Spinal cord (tissue), 10 donors: Measurements from ENCODE around the gene TNFRSF14. TPM values are rescaled to one million over a fixed set of nuclear protein-coding genes. Genes with fewer than 3 reads are reported as not detected.
A peak's percentile ranks its signal among the peaks of the same experiment; 100 is the strongest.

Experiments
- DNase-seq, 6 donors: peaks; one replicate each; pipeline versions ENCODE4 v3.0.0 to v3.0.0-alpha.2; 2013 to 2015; ENCODE audit warnings: low spot score in 6 of 6, low read depth in 4 of 6
- H3K27ac ChIP-seq: one replicate; pipeline ENCODE4 v1.5.1; 2013; ENCODE audit warnings: low read depth, low read length, control low read depth
- H3K27me3 ChIP-seq: one replicate; pipeline ENCODE4 v1.6.1; 2013; ENCODE audit warnings: low read length; ENCODE audit not compliant: control insufficient read depth, insufficient read depth
- H3K36me3 ChIP-seq: one replicate; pipeline ENCODE4 v1.6.1; 2013; ENCODE audit warnings: low read length; ENCODE audit not compliant: control insufficient read depth, insufficient read depth
- H3K4me1 ChIP-seq: one replicate; pipeline ENCODE4 v1.6.1; 2013; ENCODE audit warnings: low read length; ENCODE audit not compliant: control insufficient read depth, insufficient read depth
- H3K4me3 ChIP-seq: one replicate; pipeline ENCODE4 v1.5.1; 2013; ENCODE audit warnings: low read depth, low read length, control low read depth
- H3K9me3 ChIP-seq: one replicate; pipeline ENCODE4 v1.6.1; 2013; ENCODE audit warnings: low read length; ENCODE audit not compliant: control insufficient read depth, insufficient read depth
- WGBS: methylation state at CpG from one replicate; pipeline ENCODE4 v1.1.5; 2013; ENCODE audit warnings: missing lambda C conversion rate; ENCODE audit not compliant: insufficient coverage; 5-methylcytosine and 5-hydroxymethylcytosine counted together
- long read RNA-seq, 4 donors: transcript quantifications; one replicate each; lab custom pipeline, GENCODE V29; 2026
- polyA plus RNA-seq, 2 donors: library from polyadenylated mRNA; unstranded; fragments of 120-200 nt; gene quantifications; one replicate each; pipeline ENCODE4 v1.2.1, GENCODE V29; 2013; ENCODE audit not compliant: insufficient read length in 2 of 2
- total RNA-seq, 2 donors: library from RNA; depleted of rRNA in 1 of 2; stranded (reverse); fragments of 120-200 nt in 1 of 2; fragments of >200 nt in 1 of 2; gene quantifications; one replicate each; pipeline versions ENCODE4 v1.2.3 to v1.2.4, GENCODE V29; 2013 to 2014
- donor health status: healthy.

TNFRSF14 gene
- total RNA-seq (10 to 100 TPM in 1 of 2 donors, 1 to 10 TPM in 1; 7.2 to 20.4 TPM), polyA plus RNA-seq (10 to 100 TPM in 1 of 2 donors, 1 to 10 TPM in 1; 8.4 to 16.3 TPM)
- long read RNA-seq, donor 1, partial matches to known transcripts, result 0 of 1 reads
- long read RNA-seq, donor 1, other reads (novel, unspliced or antisense), result 0 of 1 reads
- long read RNA-seq, donor 2, result 0 reads
- long read RNA-seq, donor 3, partial matches to known transcripts, result 0 of 1 reads
- long read RNA-seq, donor 3, other reads (novel, unspliced or antisense), result 0 of 1 reads
- long read RNA-seq, donor 4, transcript TNFRSF14-201 (8 exons, 1,707 nt), result major isoform, 5 of 9 reads
- long read RNA-seq, donor 4, partial matches to known transcripts, result 0 of 9 reads
- long read RNA-seq, donor 4, other reads (novel, unspliced or antisense), result 0 of 9 reads

DNA sequence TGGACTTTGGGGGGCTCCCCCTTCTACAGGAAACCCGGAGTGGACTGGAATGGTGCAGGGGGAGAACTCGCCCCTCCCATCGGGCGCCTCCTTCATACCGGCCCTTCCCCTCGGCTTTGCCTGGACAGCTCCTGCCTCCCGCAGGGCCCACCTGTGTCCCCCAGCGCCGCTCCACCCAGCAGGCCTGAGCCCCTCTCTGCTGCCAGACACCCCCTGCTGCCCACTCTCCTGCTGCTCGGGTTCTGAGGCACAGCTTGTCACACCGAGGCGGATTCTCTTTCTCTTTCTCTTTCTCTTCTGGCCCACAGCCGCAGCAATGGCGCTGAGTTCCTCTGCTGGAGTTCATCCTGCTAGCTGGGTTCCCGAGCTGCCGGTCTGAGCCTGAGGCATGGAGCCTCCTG lies at the start of gene TNFRSF14:
Gene TNFRSF14, plus strand, starts transcription at position 95 of the 401 bp plus-strand sequence. Its CDS starts 294 bp downstream, at position 389.
- no peaks in the 10 kb centered on the region for H3K27me3 ChIP-seq
- peak within 1 kb of the TSS; percentile 38 for H3K4me3 ChIP-seq
- WGBS, result 21% methylated on average over 16 of the region's 16 CpGs
- peak in 2 of 6 donors; percentile 47 to 66 for DNase-seq
- peak within 1 kb of the TSS; percentile 36 for H3K27ac ChIP-seq
- H3K36me3 ChIP-seq, result peaks cover 14% of the 10 kb centered on the region
- no peaks in the 10 kb centered on the region for H3K9me3 ChIP-seq
- H3K4me1 ChIP-seq, result peaks cover 39% of the 10 kb centered on the region

DNA sequence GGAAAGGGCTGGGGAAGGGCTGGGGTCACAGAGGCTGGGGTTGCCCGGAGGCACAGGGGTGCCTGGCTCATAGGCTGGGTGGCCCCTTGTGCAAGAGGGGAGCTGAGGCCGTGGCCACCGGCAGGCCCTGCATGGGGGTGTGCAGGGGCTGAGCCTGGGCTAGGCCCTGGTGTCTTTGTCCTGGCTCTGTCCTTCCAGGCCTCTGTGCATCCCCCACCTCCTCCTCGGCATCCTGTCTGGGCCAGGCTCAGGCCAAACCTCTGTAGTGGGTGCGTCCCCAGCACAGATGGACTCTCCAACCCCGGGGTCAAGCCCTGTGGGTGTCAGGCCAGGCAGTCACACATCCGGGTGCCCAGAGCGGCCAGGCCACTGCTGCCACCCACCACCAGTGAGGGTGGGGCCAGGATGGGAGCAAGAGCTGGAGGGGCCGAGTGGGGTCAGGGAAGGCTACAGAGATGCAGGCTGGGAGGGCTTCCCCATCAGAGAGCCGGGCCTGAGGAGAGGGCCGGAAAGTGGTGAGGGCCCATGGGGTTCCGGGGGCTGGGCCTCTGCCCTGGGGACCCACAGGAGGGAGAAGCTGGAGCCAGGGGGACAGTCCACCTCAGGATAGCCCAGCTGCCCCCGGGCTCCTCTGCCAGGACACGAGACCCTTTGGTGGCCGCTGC lies 49.1 kb upstream of the TNFRSF14 start:
- Histone ChIP-seq H3K4me3 (no peak overlapping the region), H3K36me3 (peaks cover 94% of the 10 kb centered on the region), H3K4me1 (peaks cover 17% of the 10 kb centered on the region), H3K27ac (no peak overlapping the region), H3K27me3 (no peaks in the 10 kb centered on the region), H3K9me3 (no peaks in the 10 kb centered on the region)
- WGBS, result 70% methylated on average over 13 of the region's 15 CpGs
- no peak for DNase-seq

DNA sequence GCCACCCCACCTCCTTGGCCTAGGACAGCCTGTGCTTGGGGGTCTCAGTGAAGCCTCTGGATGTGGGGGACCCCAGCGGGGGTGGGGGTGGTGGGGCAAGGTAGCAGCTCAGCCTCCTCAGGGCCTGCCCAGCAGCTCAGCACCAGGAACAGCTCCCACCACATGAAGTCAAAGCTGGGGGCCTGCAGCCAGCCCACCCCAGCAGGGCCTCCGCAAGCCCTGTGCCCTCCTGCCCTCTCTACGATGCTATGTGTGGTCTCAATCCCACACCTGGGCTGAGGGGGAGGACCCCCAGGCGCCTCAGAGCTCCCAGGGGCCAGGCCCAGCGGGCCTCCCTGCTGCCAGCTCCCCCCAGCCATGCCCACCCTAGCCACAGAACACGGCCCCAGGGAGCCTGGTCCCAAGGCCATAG lies 48.4 kb upstream of the TNFRSF14 start:
- no peak for DNase-seq
- H3K4me3 ChIP-seq, result no peak overlapping the region
- H3K4me1 ChIP-seq, result peaks cover 17% of the 10 kb centered on the region
- H3K9me3 ChIP-seq, result no peaks in the 10 kb centered on the region
- H3K27me3 ChIP-seq, result no peaks in the 10 kb centered on the region
- WGBS, result 89% methylated on average over 5 of the region's 6 CpGs
- H3K27ac ChIP-seq, result no peak overlapping the region
- H3K36me3 ChIP-seq, result peaks cover 94% of the 10 kb centered on the region

DNA sequence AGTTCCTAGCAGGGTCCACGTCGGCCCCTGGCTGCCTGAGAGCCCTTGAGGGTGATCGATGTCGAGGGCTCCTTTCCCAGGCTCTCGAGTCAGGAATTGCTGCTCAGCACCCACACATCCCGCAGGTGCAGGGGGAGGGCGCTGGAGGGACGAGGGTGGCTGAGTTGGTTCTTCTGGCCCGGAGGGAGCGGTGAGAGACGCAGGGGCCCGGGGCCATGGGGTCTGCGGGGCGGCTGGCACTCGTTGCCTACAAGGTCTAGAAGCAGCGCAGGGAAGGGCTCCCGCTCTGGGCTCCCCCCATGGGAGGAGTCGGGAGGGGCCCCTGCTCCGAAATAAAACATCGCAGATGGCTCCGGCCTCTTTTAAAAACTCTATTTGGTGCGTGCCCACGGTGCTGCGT lies 48.0 kb upstream of the TNFRSF14 start:
- H3K4me1 ChIP-seq, result peaks cover 17% of the 10 kb centered on the region
- H3K36me3 ChIP-seq, result peaks cover 94% of the 10 kb centered on the region
- DNase-seq, result no peak
- H3K4me3 ChIP-seq, result no peak overlapping the region
- H3K27me3 ChIP-seq, result no peaks in the 10 kb centered on the region
- no peaks in the 10 kb centered on the region for H3K9me3 ChIP-seq
- WGBS, result 85% methylated on average over 16 of the region's 24 CpGs
- H3K27ac ChIP-seq, result no peak overlapping the region

DNA sequence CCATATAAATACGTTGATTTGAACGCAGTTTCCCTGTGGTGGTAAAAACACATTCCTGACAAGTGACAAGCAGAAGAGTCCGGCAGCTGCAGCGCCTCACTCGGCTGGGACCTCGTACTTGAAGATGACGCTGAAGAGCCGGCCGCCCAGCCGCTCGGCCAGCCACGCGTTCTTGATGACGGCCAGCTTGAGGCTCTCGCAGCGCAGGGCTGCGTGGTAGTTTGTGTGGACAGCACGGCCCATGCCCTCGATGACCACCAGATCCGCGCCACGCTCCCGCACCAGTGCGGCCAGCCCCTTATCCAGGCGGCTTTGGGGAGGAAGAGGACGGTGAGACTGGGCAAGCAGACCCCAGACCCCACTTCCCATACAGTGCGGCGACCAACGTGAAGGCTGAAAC lies 47.4 kb upstream of the TNFRSF14 start:
- H3K27me3 ChIP-seq, result no peaks in the 10 kb centered on the region
- no peaks in the 10 kb centered on the region for H3K9me3 ChIP-seq
- no peak for DNase-seq
- H3K36me3 ChIP-seq, result peaks cover 100% of the 10 kb centered on the region
- no peak overlapping the region for H3K27ac ChIP-seq
- peaks cover 14% of the 10 kb centered on the region for H3K4me1 ChIP-seq
- H3K4me3 ChIP-seq, result no peak overlapping the region
- WGBS, result 92% methylated on average over 29 of the region's 29 CpGs

DNA sequence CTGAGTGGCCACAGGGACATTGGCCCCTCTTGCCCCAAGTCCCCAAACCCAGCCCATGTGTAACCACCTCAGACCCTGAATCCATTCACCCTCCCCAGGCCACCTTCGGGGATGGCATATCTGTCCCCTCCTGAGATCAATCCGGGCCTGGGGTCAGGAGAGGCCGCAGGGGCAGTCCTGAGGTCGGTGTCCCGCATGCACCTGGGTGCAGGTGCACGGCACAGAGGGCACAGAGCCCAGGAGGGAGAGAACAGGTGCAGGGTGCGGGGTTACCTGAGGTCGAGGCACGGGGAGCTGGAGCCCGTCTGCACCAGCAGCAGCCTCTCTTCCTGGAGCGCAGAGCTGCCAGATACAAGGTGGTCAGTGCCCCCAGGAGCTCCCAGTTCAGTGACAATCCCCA lies 46.6 kb upstream of the TNFRSF14 start:
- Histone ChIP-seq H3K9me3 (no peaks in the 10 kb centered on the region), H3K4me3 (no peak overlapping the region), H3K27ac (no peak overlapping the region), H3K4me1 (peaks cover 7% of the 10 kb centered on the region), H3K36me3 (peaks cover 100% of the 10 kb centered on the region), H3K27me3 (no peaks in the 10 kb centered on the region)
- no peak for DNase-seq
- WGBS, result 93% methylated on average over 11 of the region's 11 CpGs

DNA sequence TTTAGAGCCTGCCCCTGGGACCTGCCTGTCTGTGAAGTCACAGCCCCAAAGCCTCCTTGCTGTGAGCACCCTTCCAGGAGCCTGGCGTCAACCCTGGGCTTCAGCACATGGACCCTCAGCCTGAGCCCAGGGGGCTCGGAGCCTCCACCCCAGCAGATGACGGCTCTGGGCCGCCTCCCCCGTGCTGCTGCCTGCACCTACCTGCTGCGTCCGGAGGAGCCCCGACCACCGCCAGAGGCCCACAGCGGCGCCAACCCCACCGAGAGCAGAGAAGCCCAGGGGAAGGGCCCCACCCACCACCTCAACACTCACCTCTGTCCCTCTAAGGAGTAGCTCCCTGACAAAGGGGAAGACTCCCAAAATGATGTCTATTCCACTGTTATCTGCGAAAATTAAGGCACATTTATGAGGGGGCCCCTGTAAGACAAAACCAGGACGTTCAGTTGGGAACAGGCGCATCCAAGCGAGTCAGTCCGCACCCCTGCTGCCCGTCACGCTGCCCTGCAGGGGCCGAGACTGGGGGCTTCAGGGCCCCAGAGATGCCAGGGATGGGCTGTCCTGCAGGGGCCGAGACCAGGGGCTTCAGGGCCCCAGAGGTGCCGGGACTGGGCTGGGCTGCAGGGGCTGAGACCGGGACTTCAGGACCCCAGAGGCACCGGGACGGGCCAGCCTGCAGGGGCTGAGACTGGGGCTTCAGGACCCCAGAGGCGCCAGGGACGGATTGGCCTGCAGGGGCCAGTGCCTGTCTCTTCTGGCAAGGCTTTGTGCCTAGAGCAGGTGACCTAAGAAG lies 45.6 kb upstream of the TNFRSF14 start:
- H3K4me1 ChIP-seq, result peaks cover under 1% of the 10 kb centered on the region
- no peaks in the 10 kb centered on the region for H3K9me3 ChIP-seq
- 94% methylated on average over 20 of the region's 27 CpGs for WGBS
- no peak overlapping the region for H3K27ac ChIP-seq
- no peak for DNase-seq
- no peaks in the 10 kb centered on the region for H3K27me3 ChIP-seq
- H3K36me3 ChIP-seq, result peaks cover 100% of the 10 kb centered on the region
- H3K4me3 ChIP-seq, result no peak overlapping the region

DNA sequence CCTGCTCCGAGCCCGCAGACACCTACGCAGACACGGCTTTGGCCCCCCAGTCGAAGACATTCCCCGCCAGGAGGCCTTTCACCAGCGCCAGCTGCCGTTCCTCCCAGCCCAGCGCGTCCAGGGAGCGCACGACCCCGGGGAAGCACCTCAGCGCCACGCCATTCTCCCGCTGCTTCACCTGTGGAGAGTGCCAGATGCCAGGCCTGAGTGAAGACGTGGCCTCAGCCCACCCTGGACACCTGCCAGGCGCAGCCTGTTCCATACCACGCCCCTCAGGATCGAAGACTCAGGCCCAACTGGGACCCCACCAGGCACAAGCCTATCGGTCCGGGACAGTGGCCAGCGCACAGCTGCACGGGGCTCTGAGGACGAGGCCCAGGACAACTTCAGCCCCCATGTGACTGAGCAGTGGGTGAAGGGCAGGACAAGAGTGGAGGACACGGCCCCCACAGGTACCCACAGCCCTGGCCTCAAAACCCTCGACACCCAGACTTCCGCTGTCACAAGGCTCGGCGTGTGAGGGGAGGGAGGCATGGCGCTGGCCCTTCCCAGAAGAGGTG lies 43.2 kb upstream of the TNFRSF14 start:
- Histone ChIP-seq H3K27me3 (no peaks in the 10 kb centered on the region), H3K9me3 (no peaks in the 10 kb centered on the region), H3K4me1 (no peaks in the 10 kb centered on the region), H3K27ac (no peak overlapping the region), H3K4me3 (no peak overlapping the region), H3K36me3 (peaks cover 100% of the 10 kb centered on the region)
- no peak for DNase-seq
- 90% methylated on average over 30 of the region's 31 CpGs for WGBS

DNA sequence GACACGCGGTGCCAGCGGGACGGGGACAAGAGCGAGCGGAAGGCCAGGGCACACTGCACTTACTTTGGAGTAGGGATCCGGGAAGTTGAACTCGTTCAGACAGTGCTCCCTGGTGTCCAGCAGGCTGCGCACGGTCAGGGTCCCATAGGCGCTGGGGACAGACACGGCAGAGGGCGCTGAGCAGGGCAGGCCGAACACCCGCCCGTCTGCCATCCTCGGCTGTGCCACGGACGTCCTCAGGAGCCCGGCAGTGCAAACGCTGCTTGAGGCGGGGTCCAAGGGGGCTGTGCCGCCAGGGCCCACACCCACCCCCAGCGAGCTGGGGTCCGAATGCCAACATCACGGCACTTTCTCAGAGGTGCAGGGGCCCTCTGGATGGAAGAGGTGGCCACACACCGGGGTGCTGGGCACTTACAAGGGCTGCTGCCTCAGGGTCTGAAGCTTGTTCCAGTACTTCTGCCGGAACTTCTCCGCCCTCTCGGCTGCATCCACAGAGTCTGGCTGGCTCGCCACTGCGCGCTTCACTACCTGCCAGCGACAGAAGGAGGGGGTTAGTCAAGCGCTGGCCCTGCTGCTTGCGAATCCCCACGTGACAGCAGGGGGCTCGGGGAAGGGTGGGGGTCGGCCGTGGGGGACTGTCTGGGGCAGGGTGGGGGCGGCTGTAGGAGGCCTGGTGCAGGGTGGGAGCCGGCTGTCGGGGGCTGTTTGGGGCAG lies 42.1 kb upstream of the TNFRSF14 start:
- H3K36me3 ChIP-seq, result peaks cover 100% of the 10 kb centered on the region
- no peak for DNase-seq
- H3K4me3 ChIP-seq, result no peak overlapping the region
- H3K27ac ChIP-seq, result no peak overlapping the region
- H3K4me1 ChIP-seq, result no peaks in the 10 kb centered on the region
- whole genome bisulfite sequencing, result 94% methylated on average over 41 of the region's 43 CpGs
- H3K27me3 ChIP-seq, result no peaks in the 10 kb centered on the region
- H3K9me3 ChIP-seq, result no peaks in the 10 kb centered on the region
